ENCODE measurements around the gene PDP2.

DNA sequence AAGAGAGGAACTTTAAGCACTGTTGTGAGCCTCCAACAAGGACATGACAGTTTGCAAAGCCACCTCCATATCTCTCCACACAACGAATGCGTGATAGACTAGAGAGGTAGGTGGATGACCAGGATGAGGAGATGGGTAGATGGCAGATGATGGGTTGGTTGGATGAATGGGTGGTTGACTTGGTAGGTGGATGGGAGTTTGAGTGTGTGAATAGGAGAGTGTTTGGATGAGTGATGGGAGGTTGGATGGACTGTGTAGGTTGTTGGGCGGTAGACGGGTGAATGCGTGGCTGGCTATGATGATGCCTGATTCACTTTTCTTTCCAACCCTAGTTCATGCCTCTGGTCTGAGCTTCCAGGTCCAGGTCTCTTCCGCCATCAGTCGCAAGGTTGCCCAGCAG is 34.2 kb downstream of the PDP2 start:
- TF ChIP-seq, protein P1, sequence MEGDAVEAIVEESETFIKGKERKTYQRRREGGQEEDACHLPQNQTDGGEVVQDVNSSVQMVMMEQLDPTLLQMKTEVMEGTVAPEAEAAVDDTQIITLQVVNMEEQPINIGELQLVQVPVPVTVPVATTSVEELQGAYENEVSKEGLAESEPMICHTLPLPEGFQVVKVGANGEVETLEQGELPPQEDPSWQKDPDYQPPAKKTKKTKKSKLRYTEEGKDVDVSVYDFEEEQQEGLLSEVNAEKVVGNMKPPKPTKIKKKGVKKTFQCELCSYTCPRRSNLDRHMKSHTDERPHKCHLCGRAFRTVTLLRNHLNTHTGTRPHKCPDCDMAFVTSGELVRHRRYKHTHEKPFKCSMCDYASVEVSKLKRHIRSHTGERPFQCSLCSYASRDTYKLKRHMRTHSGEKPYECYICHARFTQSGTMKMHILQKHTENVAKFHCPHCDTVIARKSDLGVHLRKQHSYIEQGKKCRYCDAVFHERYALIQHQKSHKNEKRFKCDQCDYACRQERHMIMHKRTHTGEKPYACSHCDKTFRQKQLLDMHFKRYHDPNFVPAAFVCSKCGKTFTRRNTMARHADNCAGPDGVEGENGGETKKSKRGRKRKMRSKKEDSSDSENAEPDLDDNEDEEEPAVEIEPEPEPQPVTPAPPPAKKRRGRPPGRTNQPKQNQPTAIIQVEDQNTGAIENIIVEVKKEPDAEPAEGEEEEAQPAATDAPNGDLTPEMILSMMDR (IDR thresholded peaks at IDR 0.05) = no peak
- no peak for TF ChIP-seq POLR2A (IDR thresholded peaks at IDR 0.05)
- no peak for TF ChIP-seq POLR2AphosphoS5 (IDR thresholded peaks at IDR 0.05)
- no peak for TF ChIP-seq EP300 (IDR thresholded peaks at IDR 0.05; ENCODE audit: low read depth)

Measured in transverse colon (tissue), 4 donors.